ENCODE results near the gene SERAC1. TPM values are rescaled to one million over a fixed set of nuclear protein-coding genes. Genes with fewer than 3 reads are reported as not detected.
A peak's percentile ranks its signal among the peaks of the same experiment; 100 is the strongest.

Gene SERAC1
- total RNA-seq, 4 donors from 2014 or later, result 5.2 to 14.9 (median 10.1) TPM

DNA sequence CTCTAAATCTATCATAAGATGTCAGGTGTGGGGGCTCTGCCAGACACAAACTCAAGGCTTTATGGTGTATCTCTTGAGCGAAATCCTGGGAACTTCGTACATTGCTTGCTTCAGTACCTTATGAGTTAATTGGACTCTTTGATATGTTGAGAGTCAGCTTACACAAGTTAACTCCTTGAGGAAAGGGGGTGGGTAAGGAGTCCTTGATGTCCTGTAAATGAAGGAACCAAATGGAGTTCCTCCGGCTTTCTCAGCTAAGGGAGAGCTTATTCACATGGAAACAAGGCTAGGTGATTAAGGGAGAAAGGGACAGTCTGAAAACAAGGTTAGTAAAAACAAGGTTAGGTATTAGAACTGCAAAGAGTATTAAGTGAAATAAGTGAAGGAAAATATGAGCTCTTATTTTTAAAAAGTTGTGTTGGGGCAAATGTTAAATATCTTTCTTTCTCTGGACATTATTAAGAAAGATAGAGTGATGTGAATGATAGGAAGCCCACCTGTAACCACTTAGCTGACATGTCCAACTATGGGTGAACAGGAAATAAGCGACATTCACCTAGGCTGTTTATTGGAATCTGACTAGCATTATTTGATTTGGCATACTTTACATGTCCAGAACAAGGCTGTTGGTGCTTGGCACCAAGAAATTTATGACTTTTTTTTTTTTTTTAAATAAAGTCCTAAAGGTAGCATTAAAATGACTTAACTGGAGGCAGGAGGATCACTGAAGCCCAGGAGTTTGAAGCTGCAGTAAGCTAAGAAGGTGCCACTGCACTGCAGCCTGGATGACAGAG, 26.6 kb upstream of the SERAC1 start:
- DNase-seq, result no peak
- 86 to 92% methylated on average over 4 of the region's 4 CpGs for WGBS, 2 donors
- no peak overlapping the region for H3K27ac ChIP-seq
- no peaks in the 10 kb centered on the region for H3K27me3 ChIP-seq
- no peak for TF ChIP-seq POLR2A (IDR thresholded peaks at IDR 0.05)
- TF ChIP-seq, protein P1, sequence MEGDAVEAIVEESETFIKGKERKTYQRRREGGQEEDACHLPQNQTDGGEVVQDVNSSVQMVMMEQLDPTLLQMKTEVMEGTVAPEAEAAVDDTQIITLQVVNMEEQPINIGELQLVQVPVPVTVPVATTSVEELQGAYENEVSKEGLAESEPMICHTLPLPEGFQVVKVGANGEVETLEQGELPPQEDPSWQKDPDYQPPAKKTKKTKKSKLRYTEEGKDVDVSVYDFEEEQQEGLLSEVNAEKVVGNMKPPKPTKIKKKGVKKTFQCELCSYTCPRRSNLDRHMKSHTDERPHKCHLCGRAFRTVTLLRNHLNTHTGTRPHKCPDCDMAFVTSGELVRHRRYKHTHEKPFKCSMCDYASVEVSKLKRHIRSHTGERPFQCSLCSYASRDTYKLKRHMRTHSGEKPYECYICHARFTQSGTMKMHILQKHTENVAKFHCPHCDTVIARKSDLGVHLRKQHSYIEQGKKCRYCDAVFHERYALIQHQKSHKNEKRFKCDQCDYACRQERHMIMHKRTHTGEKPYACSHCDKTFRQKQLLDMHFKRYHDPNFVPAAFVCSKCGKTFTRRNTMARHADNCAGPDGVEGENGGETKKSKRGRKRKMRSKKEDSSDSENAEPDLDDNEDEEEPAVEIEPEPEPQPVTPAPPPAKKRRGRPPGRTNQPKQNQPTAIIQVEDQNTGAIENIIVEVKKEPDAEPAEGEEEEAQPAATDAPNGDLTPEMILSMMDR (IDR thresholded peaks at IDR 0.05), result no peak
- no peak overlapping the region for H3K4me3 ChIP-seq
- peaks cover 0 to 4% (median 0%) of the 10 kb centered on the region in 3 donors for H3K4me1 ChIP-seq
- intact Hi-C loops (cut with DNase I), result no loop called here
- H3K9me3 ChIP-seq, result no peaks in the 10 kb centered on the region
- peaks cover 0 to 29% (median 0%) of the 10 kb centered on the region in 3 donors for H3K36me3 ChIP-seq

DNA sequence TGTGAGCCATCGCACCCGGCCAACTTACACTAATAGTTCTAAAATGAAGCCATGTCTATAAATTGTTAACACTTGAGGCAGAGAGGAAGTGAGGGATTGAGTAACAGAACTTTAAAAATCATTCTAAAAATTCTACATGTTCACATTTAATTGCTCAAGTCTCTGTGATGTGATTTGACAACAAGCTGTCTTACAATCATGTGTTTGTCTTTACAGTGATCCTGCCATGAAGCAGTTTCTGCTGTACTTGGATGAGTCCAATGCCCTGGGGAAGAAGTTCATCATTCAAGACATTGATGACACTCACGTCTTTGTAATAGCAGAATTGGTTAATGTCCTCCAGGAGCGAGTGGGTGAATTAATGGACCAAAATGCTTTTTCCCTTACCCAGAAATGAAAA, 23.7 kb upstream of the SERAC1 start:
- intact Hi-C loops (cut with DNase I), result no loop called here
- TF ChIP-seq POLR2A (IDR thresholded peaks at IDR 0.05), result no peak
- TF ChIP-seq, protein P1 (IDR thresholded peaks at IDR 0.05), result no peak
- no peak overlapping the region for H3K4me3 ChIP-seq
- no peaks in the 10 kb centered on the region for H3K27me3 ChIP-seq
- no peaks in the 10 kb centered on the region for H3K9me3 ChIP-seq
- no peaks in the 10 kb centered on the region for H3K4me1 ChIP-seq
- no peak for DNase-seq
- peaks cover 0 to 46% (median 0%) of the 10 kb centered on the region in 3 donors for H3K36me3 ChIP-seq
- peak overlapping the region in 2 of 4 donors; percentile 14 to 31 for H3K27ac ChIP-seq
- WGBS, 2 donors, result 89 to 90% methylated on average over 3 to 4 of the region's 4 CpGs

DNA sequence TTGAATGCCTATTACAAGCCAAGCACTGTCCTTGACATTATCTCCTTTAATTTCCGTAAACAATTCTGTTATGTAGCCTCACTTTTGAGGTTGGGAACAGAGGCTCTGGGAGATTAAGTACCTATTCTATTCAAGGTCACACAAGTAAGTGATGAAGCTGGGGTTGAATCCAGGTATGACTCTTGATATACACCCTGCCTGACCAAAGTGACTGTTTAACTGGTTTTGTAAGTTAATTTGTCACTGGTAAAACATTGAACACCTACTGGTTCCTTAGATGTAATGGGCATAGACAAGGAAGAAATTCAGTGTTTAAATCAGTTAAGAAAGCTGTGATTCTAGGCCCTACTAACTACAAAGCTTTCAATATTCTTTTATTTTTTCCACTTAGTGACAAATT, 23.0 kb upstream of the SERAC1 start:
- intact Hi-C loops (cut with DNase I), result no loop called here
- TF ChIP-seq POLR2A (IDR thresholded peaks at IDR 0.05), result no peak
- TF ChIP-seq, protein P1 (IDR thresholded peaks at IDR 0.05), result no peak
- Histone ChIP-seq H3K4me3 (no peak overlapping the region), H3K9me3 (no peaks in the 10 kb centered on the region), H3K36me3 (peaks cover 0 to 53% (median 0%) of the 10 kb centered on the region in 3 donors), H3K4me1 (no peaks in the 10 kb centered on the region), H3K27ac (peak overlapping the region in 3 of 4 donors; percentile 14 to 31 (median 15)), H3K27me3 (no peaks in the 10 kb centered on the region)
- no peak for DNase-seq
- 100% methylated on average over 1 of the region's 1 CpG for WGBS, 2 donors

DNA sequence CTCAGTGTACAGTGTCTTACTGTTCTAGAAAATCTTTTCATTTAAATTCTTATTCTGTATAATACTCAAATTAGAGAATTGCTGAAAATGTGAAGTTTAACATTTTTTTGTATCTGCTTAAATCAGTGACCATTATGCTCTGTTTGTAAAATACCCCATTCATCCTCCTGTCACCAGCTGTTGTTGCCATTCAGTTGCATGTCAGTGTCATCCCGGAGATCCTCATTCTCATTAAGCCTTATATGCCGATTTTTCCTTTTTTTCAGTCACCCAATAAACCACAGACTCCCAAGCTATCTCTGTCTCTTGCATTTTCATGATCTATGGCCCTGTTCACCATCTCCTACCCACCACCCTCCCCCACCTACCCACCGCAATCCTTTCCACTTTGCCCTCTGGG, 20.5 kb upstream of the SERAC1 start:
- 87 to 89% methylated on average over 3 of the region's 3 CpGs for WGBS, 2 donors
- Histone ChIP-seq H3K27me3 (no peaks in the 10 kb centered on the region), H3K4me3 (no peak overlapping the region), H3K9me3 (no peaks in the 10 kb centered on the region), H3K27ac (no peak overlapping the region), H3K4me1 (peaks cover 0 to 4% (median 0%) of the 10 kb centered on the region in 3 donors), H3K36me3 (peaks cover 0 to 60% (median 0%) of the 10 kb centered on the region in 3 donors)
- intact Hi-C loops (cut with DNase I), result no loop called here
- TF ChIP-seq POLR2A (IDR thresholded peaks at IDR 0.05), result no peak
- TF ChIP-seq, protein P1 (IDR thresholded peaks at IDR 0.05), result no peak
- no peak for DNase-seq

DNA sequence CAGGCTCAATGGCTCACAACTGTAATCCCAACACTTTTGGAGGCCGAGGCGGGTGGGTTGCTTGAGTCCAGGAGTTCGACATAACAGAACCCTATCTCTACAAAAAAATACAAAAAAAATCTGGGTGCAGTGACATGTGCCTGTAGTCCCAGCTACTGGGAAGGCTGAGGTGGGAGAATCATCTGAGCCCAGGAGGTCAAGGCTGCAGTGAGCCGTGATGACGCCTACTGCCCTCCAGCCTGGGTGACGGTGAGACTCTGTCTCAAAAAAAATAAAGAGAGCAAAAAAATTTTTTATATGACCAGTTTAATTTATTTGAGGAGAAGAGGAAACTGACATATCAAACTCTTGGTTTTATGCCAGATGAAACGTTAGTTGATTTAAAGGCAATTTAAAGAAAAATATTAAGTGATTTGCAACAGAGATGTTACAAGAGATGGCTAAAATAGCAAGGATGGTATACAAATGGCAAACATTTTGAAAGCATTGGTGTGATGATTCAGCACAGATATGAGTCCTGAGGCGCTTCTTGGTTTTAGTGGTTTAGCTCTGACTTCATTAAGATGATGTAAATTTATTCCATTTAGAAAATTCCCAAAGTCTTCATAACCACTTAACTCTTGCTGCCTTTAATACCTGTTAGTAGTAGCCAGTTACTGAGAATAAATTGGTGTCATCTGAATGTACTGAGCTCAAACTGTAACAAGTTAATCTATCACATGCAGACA, 17.8 kb upstream of the SERAC1 start:
- 83 to 85% methylated on average over 8 of the region's 8 CpGs for WGBS, 2 donors
- Histone ChIP-seq H3K27ac (no peak overlapping the region), H3K36me3 (peaks cover 0 to 46% (median 0%) of the 10 kb centered on the region in 3 donors), H3K4me1 (peaks cover 0 to 9% (median 0%) of the 10 kb centered on the region in 3 donors), H3K27me3 (no peaks in the 10 kb centered on the region), H3K4me3 (no peak overlapping the region), H3K9me3 (no peaks in the 10 kb centered on the region)
- no peak for DNase-seq
- TF ChIP-seq POLR2A (IDR thresholded peaks at IDR 0.05), result no peak
- TF ChIP-seq, protein P1 (IDR thresholded peaks at IDR 0.05), result no peak
- intact Hi-C loops (cut with DNase I), result no loop called here
